Measurements from ENCODE around the gene KRTAP10-7.

DNA sequence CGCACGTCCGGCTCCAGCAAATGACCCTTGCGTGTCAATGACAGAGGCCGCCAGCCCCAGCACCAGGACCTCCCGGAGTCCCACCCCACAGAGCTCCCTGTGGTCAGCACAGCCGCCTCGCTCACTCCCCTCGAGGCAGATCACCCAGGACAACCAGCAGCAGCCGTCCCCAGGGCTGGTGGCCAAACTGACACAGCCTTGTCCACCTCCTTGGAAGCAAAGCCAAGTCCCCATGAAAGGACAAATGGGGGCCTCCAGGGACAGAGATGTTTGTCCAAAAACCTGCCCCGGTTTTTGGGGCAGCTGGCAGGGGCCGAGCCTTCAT lies 38.9 kb downstream of the KRTAP10-7 start:
- TF ChIP-seq POLR2AphosphoS5 (IDR thresholded peaks at IDR 0.05) = no peak
- TF ChIP-seq POLR2A (IDR thresholded peaks at IDR 0.05) = no peak
